Measurements from ENCODE around the gene P2RY12.

The P2RY12 gene

DNA sequence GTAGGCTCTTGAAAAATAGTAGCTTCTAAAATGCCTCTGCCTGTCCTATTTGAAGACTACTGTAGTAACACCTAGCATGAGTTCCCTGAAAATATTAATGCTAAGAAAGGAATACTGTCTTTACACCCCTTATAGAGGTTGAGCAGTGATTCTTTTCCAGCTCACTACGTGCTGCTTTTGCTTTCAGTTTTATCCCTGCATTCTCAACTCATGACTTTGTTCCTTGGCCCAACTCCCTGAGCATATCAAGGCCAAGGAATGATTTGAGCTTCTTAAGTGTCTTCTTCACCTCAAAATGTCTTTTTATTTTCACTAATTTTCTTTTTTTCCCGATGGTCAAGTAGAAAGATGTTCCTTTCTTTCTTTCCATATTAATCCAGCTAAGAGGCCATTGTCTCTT is 38.7 kb downstream of the P2RY12 start:
- DNase-seq = no peak

GRCh38 chr3:151331696-151332095 is 52.9 kb downstream of the P2RY12 start:
- no peak for DNase-seq

DNA sequence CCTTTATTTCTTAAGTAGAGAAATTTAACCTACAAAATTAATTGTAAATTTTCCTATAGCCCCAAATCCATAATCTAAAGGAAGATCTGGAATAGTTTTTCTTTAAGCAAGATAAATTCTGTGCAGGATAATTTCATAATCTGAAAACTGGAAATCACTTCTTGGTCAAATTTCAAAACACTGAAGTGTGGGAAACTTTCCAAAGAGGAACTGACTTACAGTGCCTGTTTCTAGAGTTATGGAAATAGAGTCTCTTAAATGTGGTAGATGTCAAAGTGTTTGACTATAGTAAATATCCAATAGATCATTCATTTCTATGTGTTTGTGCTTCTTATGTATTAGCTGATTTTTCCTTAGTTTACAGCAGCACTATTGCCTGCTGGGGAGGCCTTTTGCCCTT is 53.7 kb downstream of the P2RY12 start:
- no peak for DNase-seq

- no peak for DNase-seq
These were observed 54.2 kb downstream of the P2RY12 start for GRCh38 chr3:151330379-151330778.

DNA sequence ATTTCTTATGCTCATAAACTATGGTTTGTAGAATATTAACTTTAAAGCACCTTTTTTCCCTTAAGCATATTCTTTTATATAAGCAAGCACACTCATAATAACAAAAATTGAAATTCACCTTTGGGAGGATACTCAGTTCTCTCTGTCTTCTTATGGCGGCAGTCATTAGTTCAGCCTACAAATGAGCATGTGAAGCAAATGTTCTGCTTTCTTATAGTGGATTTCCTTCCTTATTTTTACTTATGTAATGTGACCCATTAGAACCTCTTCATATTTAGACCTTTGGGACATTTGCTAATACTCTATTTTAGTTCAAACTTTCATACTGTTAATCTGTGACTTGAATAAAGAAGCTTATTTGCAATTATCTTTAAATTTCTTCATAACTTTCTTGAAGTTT is 55.2 kb downstream of the P2RY12 start, which contains the start of gene P2RY13:
Gene P2RY13 (minus strand): TSS at position 187 of the 400 bp plus-strand sequence. CDS start 21 bp downstream, at position 166.
- DNase-seq = no peak

- no peak for DNase-seq
These were observed 56.1 kb downstream of the P2RY12 start for GRCh38 chr3:151328298-151328995.

GRCh38 chr3:151327571-151328198 is 56.9 kb downstream of the P2RY12 start:
- no peak for DNase-seq

- DNase-seq = no peak
These were observed 62.0 kb downstream of the P2RY12 start for GRCh38 chr3:151322511-151322910.

DNA sequence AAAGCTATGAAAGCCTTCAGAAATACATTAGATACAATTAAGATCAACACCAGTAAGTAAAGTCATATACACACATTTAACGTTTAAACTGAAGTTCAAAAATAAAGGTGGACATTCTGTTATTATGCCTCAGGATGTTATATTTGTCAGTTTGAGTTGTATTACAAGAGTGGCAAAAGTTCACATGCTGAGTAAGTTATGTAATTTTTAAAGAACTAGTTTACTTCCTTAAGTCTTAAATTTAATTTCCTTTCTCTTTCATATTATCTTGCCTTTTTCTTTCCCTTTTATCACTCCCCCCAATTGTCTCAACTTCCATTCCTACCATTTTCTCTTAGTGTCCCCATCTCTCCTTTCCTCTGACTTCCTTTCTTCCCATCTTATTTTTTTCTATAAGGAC is 63.0 kb downstream of the P2RY12 start:
- no peak for DNase-seq

GRCh38 chr3:151320131-151320530 is 64.4 kb downstream of the P2RY12 start:
- DNase-seq = no peak

GRCh38 chr3:151319628-151320027 is 64.9 kb downstream of the P2RY12 start:
- DNase-seq = no peak

DNA sequence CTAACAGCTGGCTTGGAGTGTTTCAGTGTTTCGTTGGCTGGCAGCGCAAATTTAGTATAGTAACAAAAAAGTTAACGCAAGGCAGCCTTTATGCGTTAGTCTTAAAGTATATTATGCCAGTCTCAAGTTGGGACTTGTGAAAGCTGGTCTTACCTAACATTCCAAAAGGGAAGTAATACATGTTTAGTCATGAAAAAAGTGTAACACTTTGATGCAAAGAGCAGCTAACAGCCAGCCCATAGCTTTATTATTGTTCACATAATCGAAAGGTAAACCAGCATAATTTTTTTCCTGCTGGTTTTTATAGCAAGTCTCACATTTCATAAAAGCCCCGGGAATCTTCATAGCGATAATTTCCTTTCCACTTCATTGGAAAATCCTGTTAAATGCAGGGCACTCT is 65.6 kb downstream of the P2RY12 start:
- no peak for DNase-seq

DNA sequence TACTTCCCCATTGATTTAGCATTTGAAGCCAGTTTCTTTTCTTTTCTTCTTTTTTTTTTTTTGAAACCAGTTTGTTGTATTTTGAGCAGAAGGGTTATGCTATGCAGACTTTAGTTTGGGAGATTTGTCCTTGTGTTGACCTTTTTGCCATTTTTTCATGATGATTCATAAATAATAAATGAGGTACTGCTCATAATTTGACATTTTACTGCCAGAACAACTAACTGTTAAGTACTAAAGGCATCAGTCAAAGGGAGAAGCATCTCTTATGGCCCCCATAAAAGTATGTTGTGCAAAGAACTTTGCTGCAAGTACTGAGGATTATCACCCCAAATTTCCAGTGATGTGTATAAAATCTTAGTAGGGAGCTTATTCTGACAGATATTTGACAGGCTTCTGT is 66.2 kb downstream of the P2RY12 start:
- no peak for DNase-seq

DNA sequence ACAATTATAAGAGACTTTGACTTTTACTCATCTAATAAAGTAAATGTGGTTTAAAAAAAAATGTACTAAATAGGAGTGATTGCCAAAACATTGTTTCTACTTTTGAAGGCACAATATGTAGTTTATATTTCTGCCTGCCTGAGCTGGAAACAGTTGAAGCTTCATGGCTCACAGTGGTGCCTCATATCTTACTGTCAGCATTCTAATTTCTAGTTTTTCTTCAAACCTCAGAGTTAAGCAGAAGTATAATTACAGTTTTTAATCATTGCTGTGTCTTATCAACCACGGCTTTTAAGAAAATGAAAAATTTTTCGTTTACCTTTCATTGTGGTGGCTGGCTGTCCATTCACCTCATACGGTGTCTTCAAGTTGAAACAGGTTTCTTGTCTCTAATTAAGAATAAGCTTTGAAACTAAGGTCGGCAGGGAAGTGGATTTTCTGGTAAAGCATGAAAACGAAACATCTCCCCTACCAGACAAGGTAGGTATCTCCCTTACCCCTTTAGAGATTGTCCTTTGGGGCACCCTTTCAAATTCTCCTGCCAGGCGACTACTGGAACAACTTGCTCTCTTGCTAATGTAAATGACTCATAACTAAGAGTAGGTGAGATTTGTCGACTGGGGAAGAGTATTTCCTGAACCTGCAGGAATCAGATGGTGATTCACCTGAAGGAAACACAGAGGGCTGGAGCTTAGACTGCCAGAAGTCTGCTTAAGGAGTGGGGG is 68.1 kb downstream of the P2RY12 start, which contains the start of gene GPR87:
Gene GPR87 (minus strand): TSS at position 554 of the 725 bp plus-strand sequence. CDS start 16,720 bp downstream, outside the sequence.
- DNase-seq = no peak

GRCh38 chr3:151315846-151316245 is 68.7 kb downstream of the P2RY12 start:
- DNase-seq = no peak

DNA sequence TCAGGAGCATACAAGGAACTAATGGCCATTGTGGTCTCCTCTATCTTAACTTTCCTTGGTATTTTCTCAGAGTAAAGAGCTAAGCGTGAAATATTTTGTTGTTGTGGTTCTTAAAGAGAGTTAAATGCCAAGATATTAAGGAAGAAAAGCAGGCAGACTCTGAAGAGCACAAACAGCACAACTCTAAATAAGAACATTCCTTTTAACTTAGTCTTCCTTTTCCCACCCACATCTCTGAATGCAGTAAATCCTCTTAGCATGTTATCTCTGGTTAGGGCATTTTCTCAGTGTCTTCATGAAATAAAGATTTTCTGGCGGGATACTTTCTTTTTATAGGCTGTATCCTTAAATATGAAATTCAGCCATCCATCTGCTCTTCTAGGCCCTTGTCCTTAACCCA is 69.4 kb downstream of the P2RY12 start:
- no peak for DNase-seq

DNA sequence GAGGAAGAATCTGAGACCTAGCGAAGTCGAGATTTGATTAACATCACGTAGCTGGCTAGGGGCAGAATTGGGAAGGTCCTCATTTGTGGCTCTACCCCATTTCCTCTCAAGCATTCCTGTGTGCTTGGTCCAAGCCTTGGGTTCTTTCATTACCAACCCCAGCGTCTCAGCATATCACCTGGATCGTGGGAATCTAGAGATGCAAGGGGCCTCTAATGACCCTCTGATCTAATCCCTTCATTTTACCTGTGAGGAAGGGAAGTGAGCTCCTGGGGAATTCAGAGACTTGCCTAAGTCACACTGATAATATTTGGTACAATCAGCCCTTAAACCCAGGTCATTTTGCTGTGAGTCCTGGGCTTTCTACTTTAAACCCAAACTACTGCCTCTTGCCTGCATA is 70.0 kb downstream of the P2RY12 start:
- no peak for DNase-seq

DNA sequence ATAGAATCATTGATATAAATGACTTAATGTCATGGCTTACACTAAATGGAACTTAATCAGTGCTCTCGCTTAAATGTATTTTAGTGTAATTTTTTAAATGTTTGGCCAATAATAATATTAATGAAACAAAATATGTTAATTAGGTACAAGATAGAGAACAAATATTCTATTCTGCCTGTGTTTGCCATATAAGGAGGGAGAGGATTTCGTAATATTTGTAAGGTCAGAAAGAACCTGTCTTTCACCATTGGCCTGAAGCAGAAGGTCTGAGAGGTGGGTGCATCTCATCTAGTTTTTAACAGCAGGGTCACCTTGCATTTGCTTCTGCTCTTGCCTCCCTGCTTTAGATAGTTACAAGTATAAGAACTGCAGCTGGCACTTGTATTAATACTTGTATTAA is 70.4 kb downstream of the P2RY12 start:
- no peak for DNase-seq

DNA sequence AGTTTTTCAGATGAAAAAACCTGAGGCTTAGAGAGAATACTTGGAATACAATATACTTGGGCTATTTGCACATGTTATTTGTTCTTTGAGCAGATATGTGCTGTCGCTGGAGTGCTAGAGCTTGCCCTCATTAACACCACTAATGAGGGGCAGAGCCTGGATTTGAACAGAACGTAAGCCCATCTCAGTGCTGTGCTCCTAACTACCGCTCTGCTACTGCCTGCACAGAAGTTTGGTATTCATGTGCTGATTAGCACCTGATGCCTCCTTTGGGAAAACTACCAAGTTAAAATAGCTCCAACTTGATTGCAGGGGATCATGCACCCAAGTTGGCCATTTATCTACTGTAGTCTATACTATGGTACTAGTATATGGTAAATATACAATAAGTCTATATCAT is 71.6 kb downstream of the P2RY12 start:
- no peak for DNase-seq

- no peak for DNase-seq
These were observed 75.0 kb downstream of the P2RY12 start for GRCh38 chr3:151309566-151309965.

- DNase-seq = no peak
These were observed 76.7 kb downstream of the P2RY12 start for GRCh38 chr3:151307583-151308488.

GRCh38 chr3:151307131-151307530 is 77.4 kb downstream of the P2RY12 start:
- no peak for DNase-seq

Measured in C1 segment of cervical spinal cord (tissue), 14 donors.